ENCODE data around the gene CXCL16.

The CXCL16 gene, protein sequence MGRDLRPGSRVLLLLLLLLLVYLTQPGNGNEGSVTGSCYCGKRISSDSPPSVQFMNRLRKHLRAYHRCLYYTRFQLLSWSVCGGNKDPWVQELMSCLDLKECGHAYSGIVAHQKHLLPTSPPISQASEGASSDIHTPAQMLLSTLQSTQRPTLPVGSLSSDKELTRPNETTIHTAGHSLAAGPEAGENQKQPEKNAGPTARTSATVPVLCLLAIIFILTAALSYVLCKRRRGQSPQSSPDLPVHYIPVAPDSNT
- total RNA-seq: 64.8 to 158 (median 106) reads per million in 18 experiments

DNA sequence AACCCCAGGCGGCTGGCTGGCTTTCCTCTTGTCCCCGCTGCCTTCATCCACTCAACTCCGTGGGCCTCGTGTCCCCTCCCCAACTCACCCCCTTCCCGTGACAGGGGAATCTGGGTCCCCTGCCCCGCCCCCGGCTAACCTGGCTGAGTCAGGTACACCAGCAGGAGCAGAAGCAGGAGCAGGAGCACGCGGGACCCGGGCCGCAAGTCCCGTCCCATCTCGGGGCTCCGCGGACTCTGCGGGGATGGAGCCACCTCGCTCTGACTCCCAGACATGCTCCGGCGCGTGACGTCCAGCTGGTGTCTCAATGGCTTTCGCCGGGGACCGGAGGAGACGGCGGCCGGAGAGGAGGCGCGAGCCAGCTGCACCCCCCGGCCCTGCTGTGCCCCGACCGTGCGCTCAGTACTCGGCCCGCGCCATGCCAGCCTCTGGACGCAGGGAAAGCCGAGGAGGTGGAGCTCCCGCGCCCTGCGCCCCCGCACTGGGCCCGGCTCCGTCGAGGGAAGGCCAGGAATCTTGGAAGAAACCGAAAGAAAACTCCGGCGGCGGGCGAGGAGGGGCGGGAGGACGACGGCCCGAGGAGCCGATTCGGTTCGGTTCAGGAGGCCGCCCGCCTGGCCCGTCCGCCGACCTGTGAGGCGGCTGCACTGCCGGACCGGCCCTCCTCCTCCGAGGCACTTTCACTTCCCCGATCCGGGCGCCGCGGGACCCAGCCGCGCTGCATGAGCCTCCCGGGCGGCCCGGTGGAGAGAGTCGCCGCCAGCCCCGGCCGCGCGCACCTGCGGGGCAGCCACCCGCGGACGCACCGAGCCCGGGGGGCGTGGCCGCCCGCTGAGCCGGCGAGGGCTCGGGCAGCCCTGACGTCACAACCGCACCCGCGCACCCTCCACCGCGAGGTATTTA, at the start of gene CXCL16, which contains the start of gene ZMYND15:
CXCL16 (minus strand) TSS at position 807 of the 903 bp plus-strand sequence; CDS start at position 218, 589 bp downstream.
ZMYND15 (plus strand) TSS at position 712 of the 903 bp plus-strand sequence. CDS start 716 bp downstream, outside the sequence.
- peak; percentile 60 to 72 for DNase-seq

GRCh38 chr17:4788807-4789700, 49.3 kb upstream of the CXCL16 start, which contains the start of gene GLTPD2:
Gene GLTPD2 (plus strand): TSS chr17:4788964. CDS start chr17:4789012, 48 bp downstream.
- no peak for DNase-seq

- DNase-seq: no peak
Observed at GRCh38 chr17:4788159-4788806, 48.6 kb upstream of the CXCL16 start.

GRCh38 chr17:4786516-4786915, 46.8 kb upstream of the CXCL16 start:
- DNase-seq: no peak

GRCh38 chr17:4786106-4786511, 46.4 kb upstream of the CXCL16 start, which contains the start of gene VMO1:
Gene VMO1 (minus strand): TSS chr17:4786364. CDS start chr17:4786352, 12 bp downstream.
- DNase-seq: peak in 1 of 2 donors; percentile 17

GRCh38 chr17:4785311-4786105, 45.8 kb upstream of the CXCL16 start:
- peak in 1 of 2 donors; percentile 25 for DNase-seq

- peak; percentile 59 to 60 for DNase-seq
Observed at GRCh38 chr17:4782652-4783051, 42.9 kb upstream of the CXCL16 start.

- DNase-seq: no peak
Observed at GRCh38 chr17:4780325-4780955, 40.7 kb upstream of the CXCL16 start.

GRCh38 chr17:4777969-4778760, 38.4 kb upstream of the CXCL16 start:
- no peak for DNase-seq

- DNase-seq: no peak
Observed at GRCh38 chr17:4772235-4772613, 32.5 kb upstream of the CXCL16 start.

- DNase-seq: no peak
Observed at GRCh38 chr17:4771519-4772234, 31.9 kb upstream of the CXCL16 start, which contains the start of gene TM4SF5. Gene TM4SF5 (plus strand): TSS chr17:4771886. CDS start chr17:4771923, 37 bp downstream.

DNA sequence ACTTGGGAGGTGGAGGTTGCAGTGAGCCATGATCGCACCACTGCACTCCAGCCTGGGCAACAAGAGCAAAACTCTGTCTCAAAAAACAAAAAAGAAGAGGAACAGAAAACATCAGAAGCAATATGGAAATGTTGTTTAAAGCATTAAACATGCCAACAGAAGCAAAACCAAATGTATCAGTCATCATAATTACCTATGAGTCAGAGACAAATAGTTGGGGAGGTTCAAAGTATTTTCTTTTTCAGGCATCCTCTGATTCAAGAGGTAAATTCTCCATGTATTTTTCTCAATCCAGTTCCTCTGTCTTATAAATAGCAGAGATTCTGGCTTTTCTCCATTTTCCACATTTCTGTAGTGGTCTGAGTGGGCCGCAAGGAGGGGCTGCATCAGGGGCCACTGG, 29.9 kb upstream of the CXCL16 start:
- DNase-seq: no peak

DNA sequence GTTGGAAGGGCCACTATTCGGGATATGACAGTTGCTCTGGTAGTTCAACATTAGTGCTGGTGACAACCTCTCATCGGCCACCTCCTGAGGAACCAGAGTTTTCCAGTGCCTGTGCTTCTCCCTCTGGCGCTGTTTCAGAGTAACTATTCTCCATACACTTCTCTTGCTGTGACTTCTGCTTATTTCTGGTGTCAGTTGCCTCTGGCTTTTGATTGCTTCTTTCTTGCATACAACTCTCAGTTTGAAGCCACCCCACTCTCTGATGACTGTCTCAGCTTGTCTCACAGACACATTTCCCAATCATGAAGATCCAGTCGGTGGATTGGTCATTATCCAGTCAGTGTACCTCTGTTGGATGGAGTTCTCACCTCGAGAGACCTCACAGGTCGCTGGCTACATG, 28.6 kb upstream of the CXCL16 start:
- peak; percentile 87 to 90 for DNase-seq

DNA sequence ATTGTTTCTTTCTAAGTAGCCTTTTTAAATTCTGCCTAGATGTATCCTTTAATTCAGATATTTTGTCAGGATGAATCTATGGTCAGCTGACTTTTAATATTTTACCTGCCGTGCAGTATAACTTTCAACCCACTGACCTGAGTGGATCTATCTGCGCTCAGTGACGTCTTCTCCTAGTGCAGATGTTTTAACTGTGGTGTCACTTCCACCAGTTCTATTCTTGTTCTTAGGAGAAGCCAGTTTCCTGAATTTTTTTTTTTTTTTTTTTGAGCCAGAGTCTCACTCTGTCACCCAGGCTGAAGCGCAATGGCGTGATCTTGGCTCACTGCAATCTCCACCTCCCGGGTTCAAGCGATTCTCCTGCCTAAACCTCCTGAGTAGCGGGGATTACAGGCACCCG, 27.0 kb upstream of the CXCL16 start:
- DNase-seq: peak; percentile 72 to 73

DNA sequence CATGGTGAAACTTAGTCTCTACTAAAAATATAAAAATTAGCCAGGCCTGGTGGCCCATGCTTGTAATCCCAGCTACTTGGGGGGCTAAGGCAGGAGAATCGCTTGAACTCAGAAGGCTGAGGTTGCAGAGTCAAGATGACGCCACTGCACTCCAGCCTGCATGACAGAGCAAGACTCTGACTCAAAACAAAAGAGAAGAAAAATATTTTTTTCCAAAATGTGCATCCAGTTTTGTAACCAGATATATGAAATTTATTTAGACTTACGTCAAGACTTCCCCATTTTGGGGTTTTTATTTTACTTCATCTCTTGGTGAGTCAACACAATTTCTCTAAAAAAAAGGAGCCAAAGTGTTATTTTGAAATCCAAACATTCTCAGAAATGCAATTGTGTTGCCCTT, 26.5 kb upstream of the CXCL16 start:
- peak; percentile 90 to 99 for DNase-seq

- peak; percentile 84 to 88 for DNase-seq
Observed at GRCh38 chr17:4764595-4764994, 24.9 kb upstream of the CXCL16 start.

DNA sequence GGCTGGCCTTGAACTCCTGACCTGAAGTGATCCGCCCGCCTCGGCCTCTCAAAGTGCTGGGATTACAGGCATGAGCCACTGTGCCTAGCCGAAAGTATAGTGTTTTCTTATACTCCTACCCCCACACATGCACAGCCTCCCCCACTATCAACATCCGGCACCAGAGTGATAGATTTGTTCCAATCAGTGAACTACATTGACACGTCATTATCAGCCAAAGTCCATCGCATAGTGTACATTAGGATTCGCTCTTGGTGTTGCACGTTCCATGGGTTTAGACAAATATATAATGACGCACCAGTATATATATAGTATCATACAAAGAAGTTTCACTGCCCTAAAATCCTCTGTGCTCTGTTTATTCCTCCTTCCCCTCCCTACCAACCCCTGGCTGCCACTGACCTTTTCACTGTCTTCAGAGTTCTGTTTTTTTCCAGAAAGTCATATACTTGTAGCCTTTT, 20.1 kb upstream of the CXCL16 start:
- peak; percentile 69 to 83 for DNase-seq

- DNase-seq: no peak
Observed at GRCh38 chr17:4753392-4753791, 13.7 kb upstream of the CXCL16 start.

All from inflammatory macrophage (primary cell).